GM19324 (cell line): ENCODE data around the gene KRT9.
"Not testable (repeated sequence)": the region's sequence is repeated elsewhere in the genome, so short reads cannot be mapped to it uniquely, and the experiment has no call there.

Experiments used
- ATAC-seq: cut with Tn5 transposase; IDR thresholded peaks from one replicate; pipeline ENCODE4 v1.9.1; 2021; ENCODE audit warnings: mild to moderate bottlenecking, moderate library complexity; ENCODE audit not compliant: unreplicated experiment, low FRiP score

Gene KRT9

DNA sequence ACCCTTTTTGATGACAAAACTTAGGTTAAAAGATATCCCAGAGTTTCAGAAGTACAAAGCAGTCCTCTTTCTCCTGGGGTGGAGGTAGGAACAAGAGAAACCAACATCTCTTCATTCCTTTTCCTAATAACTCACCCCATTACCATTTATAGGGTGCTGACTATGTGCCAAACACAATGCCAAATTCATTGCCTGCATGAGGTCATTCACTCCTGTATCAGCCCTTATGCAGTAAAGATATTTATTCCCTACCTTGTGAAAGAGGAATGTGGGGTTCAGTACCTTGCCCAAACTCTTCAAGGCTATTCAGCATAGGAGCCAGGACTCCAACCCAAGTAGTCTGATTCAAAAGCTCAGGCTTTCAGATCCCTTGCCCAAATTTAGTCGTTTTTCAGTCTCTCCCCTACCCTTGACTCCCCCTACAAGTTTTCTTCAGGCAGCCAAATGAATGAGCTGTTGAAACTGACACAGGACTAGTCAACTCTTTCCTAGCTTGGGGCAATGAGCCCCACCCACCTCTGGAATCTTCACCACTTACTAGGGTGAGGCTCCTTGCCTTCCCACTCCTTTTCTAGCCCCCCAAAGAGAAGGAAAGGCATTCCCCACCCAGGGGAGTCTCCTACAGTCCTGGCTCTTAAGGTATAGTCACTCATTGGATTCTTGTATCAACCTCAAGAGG is 9.0 kb upstream of the KRT9 start:
- ATAC-seq: no peak

DNA sequence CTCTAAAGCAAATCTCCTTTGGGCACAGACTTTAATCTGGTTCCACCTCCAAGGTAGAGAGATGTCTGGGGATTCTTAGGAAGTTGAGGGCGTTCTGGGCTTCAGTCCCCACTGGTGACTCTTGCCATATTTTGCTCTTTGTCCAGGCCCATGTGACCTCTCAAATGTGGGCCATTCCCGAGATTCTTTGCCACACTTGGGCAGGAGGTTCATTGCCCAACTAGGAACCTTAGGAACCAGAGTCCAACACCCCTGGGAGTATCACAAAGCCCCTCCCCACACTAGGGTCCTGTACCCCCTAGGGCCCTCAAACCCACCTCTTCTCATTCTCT is 8.4 kb upstream of the KRT9 start:
- ATAC-seq: no peak

GRCh38 chr17:41579484-41580243 is 7.8 kb upstream of the KRT9 start:
- ATAC-seq: no peak

GRCh38 chr17:41578971-41579370 is 7.1 kb upstream of the KRT9 start:
- no peak for ATAC-seq

DNA sequence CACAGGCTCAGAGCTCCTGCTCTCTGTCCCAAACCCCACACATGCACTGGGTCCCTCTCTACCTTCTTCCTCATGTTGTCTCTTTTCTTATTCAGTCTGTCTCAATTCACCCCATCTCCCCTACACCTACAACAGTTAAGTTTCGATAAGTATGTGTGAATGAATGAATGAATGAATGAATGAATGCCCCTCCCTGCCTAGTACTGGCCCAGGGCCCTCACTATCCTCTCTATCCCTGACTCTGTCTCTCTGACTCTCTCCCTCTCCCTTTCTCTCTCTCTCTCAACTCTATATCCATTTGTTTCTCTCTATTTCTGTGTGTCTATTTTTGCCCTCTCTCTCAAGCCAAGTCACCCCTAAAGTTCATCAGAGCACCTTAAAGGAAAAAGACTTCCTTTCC is 6.7 kb upstream of the KRT9 start:
- no peak for ATAC-seq

GRCh38 chr17:41576740-41577139 is 4.9 kb upstream of the KRT9 start:
- not testable (repeated sequence) for ATAC-seq

GRCh38 chr17:41575336-41575735 is 3.5 kb upstream of the KRT9 start:
- ATAC-seq: no peak

DNA sequence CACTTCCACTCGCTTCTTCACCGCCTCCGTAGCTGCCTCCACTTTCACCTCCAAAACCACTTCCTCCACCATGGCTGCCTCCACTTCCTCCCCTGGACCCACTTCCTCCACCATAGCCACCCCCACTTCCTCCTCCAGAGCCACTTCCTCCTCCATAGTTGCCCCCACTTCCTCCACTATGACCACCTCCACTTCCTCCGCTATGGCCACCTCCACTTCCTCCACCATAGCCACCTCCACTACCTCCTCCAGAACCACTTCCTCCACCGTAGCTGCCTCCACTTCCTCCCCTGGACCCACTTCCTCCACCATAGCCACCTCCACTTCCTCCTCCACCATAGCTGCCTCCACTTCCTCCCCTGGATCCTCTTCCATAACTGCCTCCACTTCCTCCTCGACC is 4.5 kb downstream of the KRT9 start:
- ATAC-seq: no peak

- ATAC-seq: no peak
Measured at GRCh38 chr17:41565338-41565737, 6.5 kb downstream of the KRT9 start.

DNA sequence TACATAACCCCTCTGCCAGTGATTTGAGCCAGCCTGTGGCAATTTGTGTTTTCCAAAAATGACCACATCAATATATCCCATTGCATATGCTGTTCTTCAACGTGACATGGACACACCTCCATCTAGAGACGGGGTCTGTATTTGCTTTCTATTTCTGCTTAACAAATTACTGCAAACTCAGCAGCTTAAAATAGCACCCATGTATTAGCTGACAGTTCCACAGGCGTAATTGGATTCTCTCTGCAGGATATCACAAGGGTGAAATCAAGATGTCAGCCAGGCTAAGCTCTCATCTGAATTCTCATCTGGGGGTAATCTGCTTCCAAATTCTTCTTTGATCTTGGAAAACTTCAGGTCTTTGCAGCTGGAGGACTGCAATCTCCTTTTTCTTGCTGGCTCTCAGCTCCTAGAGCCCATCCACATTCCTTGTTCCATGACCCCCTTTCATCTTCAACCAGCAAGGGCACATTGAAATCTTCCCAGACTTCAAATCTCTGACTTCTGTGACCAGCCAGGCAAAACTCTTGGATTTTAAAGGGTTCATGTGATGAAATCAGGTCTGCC is 8.2 kb downstream of the KRT9 start:
- no peak for ATAC-seq

DNA sequence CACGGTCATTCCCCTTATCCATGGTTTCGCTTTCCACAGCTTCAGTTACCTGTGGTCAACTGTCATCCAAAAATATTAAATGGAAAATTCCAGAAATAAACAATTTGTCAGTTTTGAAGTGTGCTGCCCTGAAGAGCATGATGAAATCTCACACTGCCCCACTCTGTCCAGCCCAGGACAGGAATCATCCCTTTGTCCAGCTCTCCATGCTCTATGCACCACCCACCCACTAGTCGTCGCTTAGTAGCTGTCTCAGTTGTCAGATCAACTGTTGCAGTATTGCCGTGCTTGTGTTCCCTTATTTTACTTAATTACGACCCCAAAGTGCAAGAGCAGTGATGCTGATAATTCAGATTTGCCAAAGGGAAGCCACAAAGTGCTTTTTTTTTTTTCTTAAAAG is 10.3 kb downstream of the KRT9 start:
- ATAC-seq: no peak

DNA sequence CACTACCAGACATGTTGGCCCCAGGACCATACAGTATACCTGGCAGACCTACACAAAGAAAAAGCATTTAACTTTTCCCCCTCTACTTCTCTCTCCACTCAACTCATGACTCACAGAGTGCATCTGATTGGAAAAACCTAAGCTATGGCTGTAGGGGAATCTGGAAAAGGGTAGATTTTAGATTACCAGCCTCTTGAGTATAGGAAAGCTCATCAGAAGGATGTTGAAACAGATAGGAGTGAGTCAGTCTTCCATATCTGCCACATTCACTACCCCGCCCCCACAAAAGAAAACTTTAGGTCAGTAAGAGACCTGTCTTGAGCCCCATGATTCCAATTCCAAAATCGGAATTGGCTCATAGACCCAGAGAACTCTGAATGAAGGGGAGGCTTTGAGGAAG is 12.3 kb downstream of the KRT9 start:
- ATAC-seq: no peak

DNA sequence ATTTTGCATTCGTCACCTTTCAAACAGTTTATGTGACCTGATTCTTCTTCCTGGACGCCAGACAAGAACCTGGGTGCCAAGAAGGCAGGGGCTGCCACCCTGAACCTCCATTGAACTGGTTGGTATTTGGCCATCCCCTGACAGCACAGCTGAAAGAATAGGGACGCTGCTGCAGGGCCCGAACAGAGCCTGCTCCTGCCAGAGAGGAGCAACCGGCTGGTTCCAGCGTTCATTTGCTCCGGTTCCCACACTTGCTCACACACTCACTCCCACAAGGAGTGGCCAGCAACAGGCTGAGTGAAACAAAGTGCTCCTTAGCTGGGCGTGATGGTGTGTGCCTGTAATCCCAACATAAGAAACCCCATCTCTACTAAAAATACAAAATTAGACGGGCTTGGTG is 14.9 kb downstream of the KRT9 start:
- ATAC-seq: no peak

GRCh38 chr17:41556306-41556705 is 15.6 kb downstream of the KRT9 start:
- no peak for ATAC-seq

GRCh38 chr17:41555105-41555887 is 16.6 kb downstream of the KRT9 start:
- ATAC-seq: no peak

DNA sequence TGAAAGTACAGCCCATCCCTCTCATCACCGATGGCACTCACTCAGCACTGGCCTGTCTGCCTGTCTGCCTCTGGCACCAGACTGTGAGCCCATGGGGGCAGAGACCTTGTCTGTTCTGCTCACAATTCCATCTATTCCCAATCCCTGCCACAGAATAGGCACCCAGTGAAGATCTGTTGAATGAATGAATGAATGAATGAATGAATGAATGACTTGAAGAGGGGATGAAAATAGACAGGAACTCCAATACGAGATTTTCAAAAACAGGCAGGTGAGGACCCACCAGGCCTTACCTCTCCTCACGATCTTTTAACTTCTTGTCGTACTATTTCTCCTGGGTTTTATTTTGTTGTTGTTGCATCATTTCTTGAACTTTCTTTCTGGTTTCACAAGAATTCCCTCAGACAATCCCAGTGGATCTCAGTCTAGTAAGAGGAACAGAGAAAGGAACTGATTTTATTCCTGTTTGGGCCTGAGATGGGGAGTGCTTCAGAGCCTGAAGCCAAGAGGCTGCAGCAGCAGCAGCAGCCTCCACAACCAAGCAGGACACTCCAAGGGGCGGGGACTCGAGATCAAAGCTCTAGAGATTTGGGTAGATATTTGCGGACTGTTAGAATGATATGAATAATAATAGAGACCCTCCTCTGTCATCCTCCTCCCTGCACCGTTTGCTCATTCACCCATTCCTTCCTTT is 17.7 kb downstream of the KRT9 start:
- ATAC-seq: no peak

DNA sequence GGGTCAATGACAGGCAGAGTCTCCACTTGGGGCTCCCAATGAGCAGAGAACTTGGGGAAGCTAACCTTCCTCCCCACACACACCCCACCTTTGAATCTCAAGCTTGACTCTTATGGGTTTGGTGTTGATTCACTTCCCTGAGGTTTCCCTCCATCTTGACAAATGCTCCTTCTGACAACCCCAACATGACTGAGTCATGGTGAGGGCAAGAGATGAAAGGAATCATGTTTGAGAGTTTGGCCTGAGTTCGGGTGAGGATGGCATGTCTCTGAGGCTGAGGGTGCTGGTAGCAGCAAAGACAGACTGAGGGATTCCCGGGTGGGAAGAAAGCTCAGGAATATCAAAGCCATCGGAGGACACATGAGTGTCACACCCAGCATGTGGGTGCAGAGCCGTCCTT is 18.7 kb downstream of the KRT9 start:
- no peak for ATAC-seq

DNA sequence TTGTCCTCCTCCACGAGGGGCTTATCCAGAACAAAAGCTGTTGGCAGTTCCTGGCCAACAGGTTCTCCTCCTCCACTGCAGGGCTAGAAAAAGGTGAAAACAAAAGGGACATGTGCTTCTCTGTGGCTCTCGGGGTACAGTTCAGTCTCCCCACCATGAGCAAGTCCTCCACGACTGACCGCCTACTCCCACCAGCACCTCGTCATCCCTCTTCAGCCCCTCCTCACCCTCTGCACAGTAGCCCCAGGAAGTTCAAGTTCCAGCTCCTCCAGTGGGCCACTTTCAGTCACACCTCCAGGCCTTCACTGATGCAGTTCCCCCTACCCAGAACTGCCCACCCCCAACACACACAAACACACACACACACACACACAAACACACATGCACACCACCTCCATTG is 19.4 kb downstream of the KRT9 start:
- ATAC-seq: no peak

- ATAC-seq: no peak
Measured at GRCh38 chr17:41551365-41551764, 20.5 kb downstream of the KRT9 start.

DNA sequence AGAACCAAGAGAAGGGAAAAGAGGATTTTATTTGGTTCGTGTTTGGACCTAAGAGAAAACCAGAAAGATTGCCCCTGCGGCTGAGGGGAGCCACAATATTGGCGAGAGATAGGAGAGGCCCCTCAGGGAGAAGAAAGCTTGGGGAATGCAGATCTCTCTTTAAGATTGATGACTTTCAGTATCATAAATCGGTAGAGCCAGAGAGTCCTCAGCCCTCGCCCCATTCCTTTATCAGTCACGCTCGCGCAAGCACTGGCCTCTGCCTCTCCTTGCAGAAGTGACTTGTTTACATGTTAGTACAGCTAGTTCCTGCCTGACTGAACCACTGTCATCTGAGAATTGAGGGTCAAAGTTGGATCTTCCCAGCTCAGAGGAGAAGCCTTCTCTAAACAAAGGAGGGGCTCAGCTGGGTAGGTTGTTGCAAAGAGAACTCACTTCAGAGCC is 22.2 kb downstream of the KRT9 start:
- ATAC-seq: no peak
